Astrocyte (in vitro differentiated cells and primary cell): ENCODE measurements around the gene PPP2R5C. TPM values are rescaled to one million over a fixed set of nuclear protein-coding genes. Genes with fewer than 3 reads are reported as not detected.

Source experiments
- DNase-seq: peaks from one replicate; pipeline ENCODE4 v3.0.0-alpha.2; 2010; ENCODE audit warnings: low read depth
- FAIRE-seq: peaks from 2 replicates; lab custom pipeline; 2011; peaks lifted over from hg19 to GRCh38; lab: Jason Lieb, UNC
- H2AFZ ChIP-seq: 2 replicates; pipeline ENCODE4 v1.6.0; 2012; ENCODE audit warnings: low read depth, low read length, inconsistent platforms
- H3K27ac ChIP-seq: 2 replicates; pipeline ENCODE4 v1.5.1; 2011; ENCODE audit warnings: low read depth, low read length, inconsistent platforms
- H3K27me3 ChIP-seq: 2 replicates; pipeline ENCODE4 v1.6.0; 2011; ENCODE audit warnings: low read length, inconsistent platforms; ENCODE audit not compliant: insufficient read depth
- H3K36me3 ChIP-seq: 2 replicates; pipeline ENCODE4 v1.5.1; 2011; ENCODE audit warnings: low read length, inconsistent platforms; ENCODE audit not compliant: insufficient read depth
- H3K4me1 ChIP-seq: 2 replicates; pipeline ENCODE4 v1.5.1; 2011; ENCODE audit warnings: low read length, inconsistent platforms; ENCODE audit not compliant: insufficient read depth
- H3K4me2 ChIP-seq: 2 replicates; pipeline ENCODE4 v1.6.0; 2012; ENCODE audit warnings: low read length, inconsistent platforms
- H3K4me3 ChIP-seq: 2 replicates; pipeline ENCODE4 v1.5.1; 2011; ENCODE audit warnings: low read depth, mild to moderate bottlenecking, low read length, inconsistent platforms; ENCODE audit not compliant: insufficient read depth
- H3K79me2 ChIP-seq: 2 replicates; pipeline ENCODE4 v1.6.0; 2012; ENCODE audit warnings: mild to moderate bottlenecking, low read length, inconsistent platforms; ENCODE audit not compliant: insufficient read depth
- H3K9ac ChIP-seq: 2 replicates; pipeline ENCODE4 v1.6.0; 2012; ENCODE audit warnings: mild to moderate bottlenecking, low read length, inconsistent platforms
- H3K9me3 ChIP-seq: 2 replicates; pipeline ENCODE4 v1.5.1; 2012; ENCODE audit warnings: low read depth, mild to moderate bottlenecking, low read length, inconsistent platforms; ENCODE audit not compliant: insufficient read depth
- H4K20me1 ChIP-seq: 2 replicates; pipeline ENCODE4 v1.6.0; 2012; ENCODE audit warnings: low read length, inconsistent platforms; ENCODE audit not compliant: insufficient read depth
- H3K27ac Mint-ChIP-seq: one replicate; pipeline ENCODE4 v1.8.0; 2021; ENCODE audit warnings: mild to moderate bottlenecking, mixed read lengths; ENCODE audit not compliant: unreplicated experiment
- H3K27me3 Mint-ChIP-seq: one replicate; pipeline ENCODE4 v1.8.0; 2021; ENCODE audit warnings: low read depth, mixed read lengths; ENCODE audit not compliant: unreplicated experiment
- H3K36me3 Mint-ChIP-seq: one replicate; pipeline ENCODE4 v1.8.0; 2021; ENCODE audit warnings: low read depth, mixed read lengths; ENCODE audit not compliant: unreplicated experiment
- H3K4me1 Mint-ChIP-seq: one replicate; pipeline ENCODE4 v1.8.0; 2021; ENCODE audit warnings: low read depth, mixed read lengths; ENCODE audit not compliant: unreplicated experiment
- H3K4me3 Mint-ChIP-seq: one replicate; pipeline ENCODE4 v1.8.0; 2021; ENCODE audit warnings: mild to moderate bottlenecking, moderate library complexity, mixed read lengths; ENCODE audit not compliant: unreplicated experiment
- H3K9me3 Mint-ChIP-seq: one replicate; pipeline ENCODE4 v1.8.0; 2021; ENCODE audit warnings: mild to moderate bottlenecking, mixed read lengths; ENCODE audit not compliant: unreplicated experiment
- EZH2 ChIP-seq: IDR thresholded peaks from 2 replicates; pipeline ENCODE4 v1.6.1; 2012; ENCODE audit warnings: mild to moderate bottlenecking, low read length, inconsistent platforms; ENCODE audit not compliant: insufficient read depth
- total RNA-seq: library from RNA; stranded (reverse); gene quantifications from 2 replicates; pipeline ENCODE4 v1.2.1, GENCODE V29; 2021
- TF ChIP-seq, protein P1 (sequence below): IDR thresholded peaks from 2 replicates; pipeline ENCODE4 v1.5.1; 2011; ENCODE audit warnings: low read depth, mild to moderate bottlenecking, inconsistent platforms, low read length, moderate library complexity; ENCODE audit not compliant: insufficient read depth

The PPP2R5C gene
- total RNA-seq, 1 donor from 2014 or later, result 102 TPM

DNA sequence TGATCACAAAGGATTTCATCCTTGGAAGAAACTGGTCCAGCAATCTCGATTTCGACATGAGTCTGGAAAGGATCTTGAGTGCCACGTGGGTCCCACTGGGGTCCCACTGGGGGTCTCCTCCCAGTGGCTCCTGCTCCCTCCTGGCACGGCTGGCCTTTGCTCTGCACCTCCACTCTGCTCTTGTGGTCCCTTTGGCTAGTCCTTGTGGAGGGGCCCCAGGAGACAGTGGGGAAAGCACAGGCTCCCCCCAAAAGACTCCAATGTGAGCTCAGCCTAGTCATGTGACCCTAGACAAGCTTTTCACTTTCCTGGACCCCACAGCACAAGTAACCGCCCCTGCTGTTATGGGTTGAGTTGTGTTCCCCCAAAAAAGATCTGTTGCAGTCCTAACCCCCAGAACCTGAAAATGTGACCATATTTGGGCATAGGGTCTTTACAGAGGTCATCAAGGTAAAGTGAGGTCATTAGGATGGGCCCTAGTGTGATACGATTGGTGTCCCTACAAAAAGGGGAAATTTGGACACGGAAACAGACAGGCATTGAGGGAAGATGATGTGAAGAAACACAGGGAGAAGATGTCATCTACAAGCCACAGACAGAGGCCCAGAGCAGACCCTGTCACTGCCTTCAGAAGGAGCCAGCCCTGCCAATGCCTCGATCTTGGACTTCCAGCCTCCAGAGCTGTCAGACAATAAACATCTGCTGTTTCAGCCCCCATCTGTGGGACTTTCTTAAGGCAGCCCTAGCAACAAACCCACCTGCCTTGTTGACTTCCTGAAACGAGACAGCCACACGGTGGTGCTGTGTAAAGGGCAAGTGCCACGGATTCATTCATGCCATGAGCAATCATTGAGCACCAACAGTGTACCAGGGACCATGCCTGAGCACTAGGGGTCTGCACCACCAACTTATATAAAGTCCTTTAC is 23.8 kb upstream of the PPP2R5C start:
- no peak overlapping the region for H3K27ac Mint-ChIP-seq
- FAIRE-seq, result no peak

DNA sequence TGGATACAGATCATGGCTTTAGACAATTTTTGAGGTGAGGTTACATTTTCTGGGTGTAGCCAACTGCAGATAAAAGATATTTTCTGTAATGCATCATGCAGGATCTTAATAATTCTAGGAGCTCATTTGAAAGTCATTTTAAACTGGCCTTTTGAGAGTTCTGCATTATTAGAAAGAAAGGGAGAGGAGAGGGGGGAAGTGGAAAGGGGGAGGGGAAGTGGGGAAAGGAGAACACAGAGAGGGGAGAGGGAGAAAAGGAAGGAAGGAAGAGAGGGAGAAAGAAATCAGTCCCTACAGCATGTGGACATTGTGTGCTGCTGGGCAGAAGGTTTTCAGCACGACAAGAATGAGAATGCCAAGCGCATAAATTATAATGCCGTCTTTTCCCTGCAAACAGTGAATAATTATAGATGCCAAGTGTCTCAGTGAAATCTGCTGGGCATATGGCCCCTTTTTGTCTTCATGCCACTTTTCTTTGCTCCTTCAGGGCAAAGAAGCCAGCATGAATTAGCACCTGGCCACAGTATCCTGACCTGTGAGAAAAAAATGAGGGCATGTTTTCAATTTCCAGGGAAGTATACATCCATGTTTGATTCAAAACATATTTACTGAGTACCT is 22.7 kb upstream of the PPP2R5C start:
- Mint-ChIP-seq H3K27ac (no peak overlapping the region), H3K9me3 (peaks cover 40% of the 10 kb centered on the region), H3K4me1 (no peaks in the 10 kb centered on the region), H3K4me3 (no peak overlapping the region), H3K27me3 (peaks cover 37% of the 10 kb centered on the region), H3K36me3 (peaks cover 10% of the 10 kb centered on the region)
- no peak for DNase-seq
- Histone ChIP-seq H3K9ac (no peak overlapping the region), H3K79me2 (no peaks in the 10 kb centered on the region), H3K36me3 (no peaks in the 10 kb centered on the region), H3K27me3 (no peaks in the 10 kb centered on the region), H3K9me3 (peaks cover 5% of the 10 kb centered on the region), H4K20me1 (no peaks in the 10 kb centered on the region), H3K4me3 (no peak overlapping the region), H2AFZ (no peak overlapping the region), H3K27ac (no peak overlapping the region), H3K4me1 (no peaks in the 10 kb centered on the region), H3K4me2 (no peak overlapping the region)
- no peak for FAIRE-seq
- TF ChIP-seq, protein P1, sequence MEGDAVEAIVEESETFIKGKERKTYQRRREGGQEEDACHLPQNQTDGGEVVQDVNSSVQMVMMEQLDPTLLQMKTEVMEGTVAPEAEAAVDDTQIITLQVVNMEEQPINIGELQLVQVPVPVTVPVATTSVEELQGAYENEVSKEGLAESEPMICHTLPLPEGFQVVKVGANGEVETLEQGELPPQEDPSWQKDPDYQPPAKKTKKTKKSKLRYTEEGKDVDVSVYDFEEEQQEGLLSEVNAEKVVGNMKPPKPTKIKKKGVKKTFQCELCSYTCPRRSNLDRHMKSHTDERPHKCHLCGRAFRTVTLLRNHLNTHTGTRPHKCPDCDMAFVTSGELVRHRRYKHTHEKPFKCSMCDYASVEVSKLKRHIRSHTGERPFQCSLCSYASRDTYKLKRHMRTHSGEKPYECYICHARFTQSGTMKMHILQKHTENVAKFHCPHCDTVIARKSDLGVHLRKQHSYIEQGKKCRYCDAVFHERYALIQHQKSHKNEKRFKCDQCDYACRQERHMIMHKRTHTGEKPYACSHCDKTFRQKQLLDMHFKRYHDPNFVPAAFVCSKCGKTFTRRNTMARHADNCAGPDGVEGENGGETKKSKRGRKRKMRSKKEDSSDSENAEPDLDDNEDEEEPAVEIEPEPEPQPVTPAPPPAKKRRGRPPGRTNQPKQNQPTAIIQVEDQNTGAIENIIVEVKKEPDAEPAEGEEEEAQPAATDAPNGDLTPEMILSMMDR, result no peak
- TF ChIP-seq EZH2, result no peak

More for the DNA sequence above, 23.8 kb upstream of the PPP2R5C start:
- H3K27ac ChIP-seq, result no peak overlapping the region
- no peak for DNase-seq
- Mint-ChIP-seq H3K27me3 (peaks cover 34% of the 10 kb centered on the region), H3K4me3 (no peak overlapping the region), H3K4me1 (no peaks in the 10 kb centered on the region), H3K36me3 (peaks cover 10% of the 10 kb centered on the region), H3K9me3 (peaks cover 35% of the 10 kb centered on the region)
- no peak for TF ChIP-seq EZH2
- TF ChIP-seq, protein P1, result no peak
- no peaks in the 10 kb centered on the region for H3K79me2 ChIP-seq
- H3K27me3 ChIP-seq, result no peaks in the 10 kb centered on the region
- H2AFZ ChIP-seq, result no peak overlapping the region
- H3K9ac ChIP-seq, result no peak overlapping the region
- H3K4me3 ChIP-seq, result no peak overlapping the region
- H3K4me1 ChIP-seq, result no peaks in the 10 kb centered on the region
- peaks cover 7% of the 10 kb centered on the region for H3K9me3 ChIP-seq
- H3K36me3 ChIP-seq, result no peaks in the 10 kb centered on the region
- H4K20me1 ChIP-seq, result no peaks in the 10 kb centered on the region
- no peak overlapping the region for H3K4me2 ChIP-seq
